Fibroblast of lung (primary cell): ENCODE data around the gene TMEM62. TPM values are rescaled to one million over a fixed set of nuclear protein-coding genes. Genes with fewer than 3 reads are reported as not detected.

Experiments used
- DNase-seq, 2 donors: peaks; one replicate each; pipeline versions ENCODE4 v3.0.0 to v3.0.0-alpha.2; 2010; ENCODE audit warnings: low read depth in 2 of 2
- H2AFZ ChIP-seq: 2 replicates; pipeline ENCODE4 v1.5.1; 2012; ENCODE audit warnings: low read length, control low read depth, inconsistent platforms
- H3K27ac ChIP-seq: 2 replicates; pipeline ENCODE4 v1.5.1; 2011; ENCODE audit warnings: low read length, control low read depth; ENCODE audit not compliant: insufficient read depth
- H3K27me3 ChIP-seq: 2 replicates; pipeline ENCODE4 v1.5.1; 2011; ENCODE audit warnings: mild to moderate bottlenecking, low read length; ENCODE audit not compliant: control insufficient read depth, insufficient read depth
- H3K36me3 ChIP-seq: 2 replicates; pipeline ENCODE4 v1.5.1; 2011; ENCODE audit warnings: low read length; ENCODE audit not compliant: control insufficient read depth, insufficient read depth
- H3K4me1 ChIP-seq: 2 replicates; pipeline ENCODE4 v1.5.1; 2011; ENCODE audit warnings: low read length; ENCODE audit not compliant: control insufficient read depth, insufficient read depth; ENCODE audit errors: extremely low read depth
- H3K4me2 ChIP-seq: 2 replicates; pipeline ENCODE4 v1.5.1; 2011; ENCODE audit warnings: low read length, control low read depth; ENCODE audit not compliant: insufficient read depth; ENCODE audit errors: extremely low read depth
- H3K4me3 ChIP-seq, 4 experiments: fragments of 200-600 bp in 1 of 4; sonication (generic) in 1 of 4; replicated peaks in 1 of 4; 2 replicates each; pipeline ENCODE4 v1.5.1; 2011 to 2016; ENCODE audit warnings: low read length in 4 of 4, low read depth in 3 of 4, mild to moderate bottlenecking in 3 of 4, control low read depth in 2 of 4, inconsistent platforms in 1 of 4, mixed read lengths in 1 of 4; ENCODE audit not compliant: insufficient read depth in 1 of 4; ENCODE audit errors: control extremely low read depth in 1 of 4
- H3K79me2 ChIP-seq: 2 replicates; pipeline ENCODE4 v1.5.1; 2012; ENCODE audit warnings: mild to moderate bottlenecking, low read length, inconsistent platforms; ENCODE audit not compliant: control insufficient read depth, insufficient read depth
- H3K9ac ChIP-seq: 2 replicates; pipeline ENCODE4 v1.5.1; 2011; ENCODE audit warnings: mild to moderate bottlenecking, low read length, control low read depth; ENCODE audit not compliant: insufficient read depth
- H3K9me3 ChIP-seq: 2 replicates; pipeline ENCODE4 v1.5.1; 2012; ENCODE audit warnings: low read depth, low read length; ENCODE audit not compliant: control insufficient read depth, insufficient read depth
- H4K20me1 ChIP-seq: 2 replicates; pipeline ENCODE4 v1.5.1; 2011; ENCODE audit warnings: low read length; ENCODE audit not compliant: control insufficient read depth, insufficient read depth; ENCODE audit errors: extremely low read depth
- EZH2 ChIP-seq: IDR thresholded peaks from 2 replicates; pipeline ENCODE4 v1.5.1; 2012; ENCODE audit warnings: low read length, control low read depth, mild to moderate bottlenecking; ENCODE audit errors: missing control alignments
- polyA plus RNA-seq, 2 donors: library from polyadenylated mRNA; depleted of rRNA in 1 of 2; stranded (reverse) in 1 of 2; unstranded in 1 of 2; fragments of >200 nt; gene quantifications; 2 replicates each; pipeline ENCODE4 v1.2.1, GENCODE V29; 2011 to 2012; ENCODE audit warnings: missing spikeins in 1 of 2
- total RNA-seq: library from RNA; depleted of rRNA; stranded (reverse); fragments of >200 nt; gene quantifications from 2 replicates; pipeline ENCODE4 v1.2.1, GENCODE V29; 2014
- TF ChIP-seq, protein P1 (sequence below), 2 donors: IDR thresholded peaks in 1 of 2; conservative IDR thresholded peaks in 1 of 2; 1 replicate in 1 of 2; 2 replicates in 1 of 2; pipeline ENCODE4 v1.5.1; 2011 to 2012; ENCODE audit warnings: low read length in 2 of 2, control low read depth in 1 of 2, inconsistent platforms in 1 of 2, low read depth in 1 of 2, mild to moderate bottlenecking in 1 of 2

TMEM62 gene
- total and polyA plus RNA-seq, 2 donors (not counting 1 experiment from before 2014, with no cell fraction given) = 10.7 to 20.8 TPM

- Histone ChIP-seq H3K9me3 (no peaks in the 10 kb centered on the region), H3K9ac (no peak overlapping the region), H3K79me2 (no peaks in the 10 kb centered on the region), H3K4me3 (no peak overlapping the region), H3K36me3 (no peaks in the 10 kb centered on the region), H3K27me3 (peaks cover 20% of the 10 kb centered on the region), H3K27ac (no peak overlapping the region), H3K4me1 (no peaks in the 10 kb centered on the region), H3K4me2 (no peak overlapping the region), H4K20me1 (no peaks in the 10 kb centered on the region), H2AFZ (no peak overlapping the region)
- no peak for DNase-seq
- TF ChIP-seq EZH2 = no peak
- TF ChIP-seq, protein P1, sequence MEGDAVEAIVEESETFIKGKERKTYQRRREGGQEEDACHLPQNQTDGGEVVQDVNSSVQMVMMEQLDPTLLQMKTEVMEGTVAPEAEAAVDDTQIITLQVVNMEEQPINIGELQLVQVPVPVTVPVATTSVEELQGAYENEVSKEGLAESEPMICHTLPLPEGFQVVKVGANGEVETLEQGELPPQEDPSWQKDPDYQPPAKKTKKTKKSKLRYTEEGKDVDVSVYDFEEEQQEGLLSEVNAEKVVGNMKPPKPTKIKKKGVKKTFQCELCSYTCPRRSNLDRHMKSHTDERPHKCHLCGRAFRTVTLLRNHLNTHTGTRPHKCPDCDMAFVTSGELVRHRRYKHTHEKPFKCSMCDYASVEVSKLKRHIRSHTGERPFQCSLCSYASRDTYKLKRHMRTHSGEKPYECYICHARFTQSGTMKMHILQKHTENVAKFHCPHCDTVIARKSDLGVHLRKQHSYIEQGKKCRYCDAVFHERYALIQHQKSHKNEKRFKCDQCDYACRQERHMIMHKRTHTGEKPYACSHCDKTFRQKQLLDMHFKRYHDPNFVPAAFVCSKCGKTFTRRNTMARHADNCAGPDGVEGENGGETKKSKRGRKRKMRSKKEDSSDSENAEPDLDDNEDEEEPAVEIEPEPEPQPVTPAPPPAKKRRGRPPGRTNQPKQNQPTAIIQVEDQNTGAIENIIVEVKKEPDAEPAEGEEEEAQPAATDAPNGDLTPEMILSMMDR (conservative IDR thresholded peaks at IDR 0.05 in 1 of 2, IDR thresholded peaks at IDR 0.05 in 1 of 2; ENCODE audit: low read depth in 1 of 2, low read length in 2 of 2) = no peak
Observed at GRCh38 chr15:43210172-43210745, 76.9 kb downstream of the TMEM62 start.

DNA sequence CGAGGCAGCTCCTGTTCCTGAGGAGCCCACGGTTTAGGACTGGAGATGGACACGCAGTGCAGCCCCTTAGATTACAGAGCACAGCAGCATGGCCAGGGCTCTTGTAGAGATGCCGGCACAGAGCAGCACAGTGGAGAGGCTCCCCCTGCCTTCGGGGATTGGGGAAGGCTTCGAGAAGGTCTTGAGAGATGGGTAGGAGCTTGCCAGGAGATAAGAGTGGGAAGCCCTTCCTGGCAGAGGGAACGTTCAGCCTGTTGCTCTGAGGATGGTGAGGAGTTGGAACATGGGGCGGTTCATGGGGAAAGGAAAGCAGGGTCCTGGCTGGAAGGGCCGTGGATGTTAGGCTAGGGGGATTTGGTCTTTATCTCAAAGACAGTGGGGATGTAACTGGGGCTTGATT lies 77.4 kb downstream of the TMEM62 start:
- Histone ChIP-seq H3K79me2 (no peaks in the 10 kb centered on the region), H3K9ac (no peak overlapping the region), H3K36me3 (no peaks in the 10 kb centered on the region), H3K4me3 (no peak overlapping the region), H4K20me1 (no peaks in the 10 kb centered on the region), H3K4me1 (no peaks in the 10 kb centered on the region), H3K4me2 (no peak overlapping the region), H3K27me3 (peaks cover 19% of the 10 kb centered on the region), H3K9me3 (no peaks in the 10 kb centered on the region), H3K27ac (no peak overlapping the region), H2AFZ (no peak overlapping the region)
- TF ChIP-seq, protein P1 (conservative IDR thresholded peaks at IDR 0.05 in 1 of 2, IDR thresholded peaks at IDR 0.05 in 1 of 2; ENCODE audit: low read depth in 1 of 2, low read length in 2 of 2) = no peak
- TF ChIP-seq EZH2 = no peak
- DNase-seq = no peak

DNA sequence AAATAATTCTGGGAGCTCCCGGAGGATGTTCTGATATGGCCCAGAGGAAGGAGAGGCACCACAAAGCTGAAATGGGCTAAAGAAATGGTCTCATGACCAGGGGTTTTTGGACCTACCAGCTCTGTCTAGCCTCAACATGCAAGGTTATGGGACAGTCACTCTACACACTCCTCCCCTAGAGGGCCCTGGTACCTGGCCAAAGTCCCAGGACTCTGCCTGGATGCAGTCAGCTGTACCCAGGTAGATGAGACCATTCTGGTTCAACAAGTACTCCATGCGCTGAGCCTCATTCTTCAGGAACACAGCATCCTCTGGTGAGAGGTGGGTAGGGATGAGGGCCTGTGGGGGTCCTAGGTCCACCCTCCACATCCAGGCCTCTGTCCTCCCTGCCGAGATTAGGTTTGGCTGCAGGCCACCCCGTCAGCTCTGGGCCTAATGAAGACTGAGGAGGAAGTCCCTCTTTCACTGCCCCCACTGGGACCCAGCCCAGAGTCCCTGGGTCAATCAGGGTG lies 77.9 kb downstream of the TMEM62 start:
- no peaks in the 10 kb centered on the region for H4K20me1 ChIP-seq
- no peak overlapping the region for H3K27ac ChIP-seq
- no peaks in the 10 kb centered on the region for H3K9me3 ChIP-seq
- no peak overlapping the region for H2AFZ ChIP-seq
- no peak for TF ChIP-seq EZH2
- TF ChIP-seq, protein P1 (conservative IDR thresholded peaks at IDR 0.05 in 1 of 2, IDR thresholded peaks at IDR 0.05 in 1 of 2; ENCODE audit: low read depth in 1 of 2, low read length in 2 of 2) = no peak
- no peak overlapping the region for H3K4me3 ChIP-seq
- H3K4me2 ChIP-seq = no peak overlapping the region
- no peaks in the 10 kb centered on the region for H3K4me1 ChIP-seq
- H3K36me3 ChIP-seq = no peaks in the 10 kb centered on the region
- DNase-seq = no peak
- H3K27me3 ChIP-seq = peaks cover 18% of the 10 kb centered on the region
- no peak overlapping the region for H3K9ac ChIP-seq
- no peaks in the 10 kb centered on the region for H3K79me2 ChIP-seq
